Activated CD4-positive, alpha-beta T cell treated with anti-CD3 and anti-CD28 coated beads for 4 hours (primary cell): ENCODE measurements around the gene IGFL1.
A peak's percentile ranks its signal among the peaks of the same experiment; 100 is the strongest.
"Not testable (repeated sequence)": the region's sequence is repeated elsewhere in the genome, so short reads cannot be mapped to it uniquely, and the experiment has no call there.

ENCODE experiments used
- DNase-seq, 2 donors: peaks; one replicate each; pipeline ENCODE4 v3.0.0-alpha.2; 2020

IGFL1 gene

DNA sequence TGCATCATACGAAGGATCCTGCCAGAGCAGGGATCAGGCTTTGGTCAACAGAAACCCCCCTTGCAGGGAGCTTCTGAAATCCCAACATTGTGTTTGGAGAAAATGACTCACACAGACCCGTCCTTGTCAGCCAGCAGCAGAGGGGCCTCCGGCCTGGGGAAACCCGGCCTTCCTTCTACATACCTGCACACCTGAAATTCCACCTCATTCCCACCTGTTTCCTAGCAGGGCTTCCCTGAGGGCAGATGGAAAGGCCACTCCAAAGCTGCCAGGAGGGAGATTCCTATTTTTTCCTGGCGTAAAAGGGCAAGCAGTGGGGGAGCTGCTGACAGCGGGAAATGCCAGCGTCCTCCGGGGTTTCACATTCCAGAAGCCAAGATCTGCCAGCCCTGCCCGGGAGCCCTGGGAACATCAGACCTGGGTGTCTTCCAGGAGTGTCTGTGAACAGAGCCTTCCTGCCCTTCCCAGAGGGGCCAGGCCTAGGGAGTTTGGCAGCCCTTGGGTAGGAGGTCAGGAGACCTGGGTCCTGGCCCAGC is 3.0 kb upstream of the IGFL1 start:
- no peak for DNase-seq

DNA sequence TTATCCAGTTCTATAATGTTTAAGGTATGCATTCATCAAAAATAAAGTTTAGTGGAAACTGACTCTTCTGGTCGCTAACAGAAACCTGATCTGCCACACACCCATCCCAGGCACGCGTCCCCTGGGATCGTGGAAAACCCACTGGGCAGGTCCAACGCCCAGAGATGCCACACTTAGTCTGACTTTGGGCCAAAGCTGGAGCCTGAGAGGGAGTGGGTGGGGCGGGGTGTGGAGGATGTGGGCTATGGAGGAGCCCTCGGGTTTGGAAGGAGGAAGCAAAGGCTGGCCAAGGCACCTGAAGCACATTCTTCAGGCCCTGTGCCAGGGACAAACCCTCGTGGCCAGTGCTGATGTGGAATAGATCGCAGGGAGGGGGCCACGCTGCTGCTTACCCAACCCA is 2.5 kb downstream of the IGFL1 start:
- no peak for DNase-seq

- no peak for DNase-seq
These were observed 2.9 kb downstream of the IGFL1 start for GRCh38 chr19:46232468-46232867.

GRCh38 chr19:46232938-46233621 is 3.5 kb downstream of the IGFL1 start:
- DNase-seq, result no peak

- DNase-seq, result not testable (repeated sequence)
These were observed 4.3 kb downstream of the IGFL1 start for GRCh38 chr19:46233871-46234270.

- not testable (repeated sequence) for DNase-seq
These were observed 8.6 kb downstream of the IGFL1 start for GRCh38 chr19:46238141-46238540.

- DNase-seq, result no peak
These were observed 9.9 kb downstream of the IGFL1 start for GRCh38 chr19:46239193-46240024.

DNA sequence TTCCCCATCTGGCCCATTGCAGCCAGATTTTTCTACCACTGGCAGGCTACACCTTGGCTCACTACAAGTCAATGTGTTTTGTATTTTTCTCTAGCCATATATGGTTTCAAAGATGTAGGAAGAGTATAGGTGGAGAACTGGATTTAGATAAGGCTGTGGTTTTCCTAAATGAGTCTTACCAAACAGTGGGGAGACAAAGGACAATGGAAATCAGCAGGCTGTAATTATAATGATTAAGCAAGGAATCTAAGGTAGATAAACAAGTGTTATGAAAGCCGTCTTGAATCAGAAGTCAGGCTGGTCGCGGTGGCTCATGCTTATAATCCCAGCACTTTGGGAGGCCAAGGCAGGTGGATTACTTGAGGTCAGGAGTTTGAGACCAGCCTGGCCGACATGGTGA is 11.2 kb downstream of the IGFL1 start:
- no peak for DNase-seq

DNA sequence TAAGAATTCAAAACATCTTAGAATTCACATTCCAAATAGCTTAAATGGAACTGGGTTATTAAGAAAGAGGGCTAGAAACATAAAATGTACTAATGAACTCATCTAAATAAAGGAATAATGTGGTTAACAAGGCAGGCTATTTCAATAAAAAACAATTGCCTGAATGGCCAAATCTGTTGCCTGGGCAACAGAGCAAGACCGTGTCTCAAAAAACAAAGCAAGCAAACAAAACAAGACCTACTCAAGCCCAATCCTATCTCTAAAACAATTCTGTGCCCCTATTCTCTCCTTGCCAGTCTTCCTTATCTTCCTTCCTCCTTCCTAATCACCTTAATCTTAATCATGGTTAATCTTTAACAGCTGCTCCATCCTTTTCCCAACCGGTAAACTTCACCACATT is 12.1 kb downstream of the IGFL1 start:
- DNase-seq, result no peak

GRCh38 chr19:46243081-46243654 is 13.6 kb downstream of the IGFL1 start:
- not testable (repeated sequence) for DNase-seq

- DNase-seq, result no peak
These were observed 20.7 kb downstream of the IGFL1 start for GRCh38 chr19:46250076-46250735.

DNA sequence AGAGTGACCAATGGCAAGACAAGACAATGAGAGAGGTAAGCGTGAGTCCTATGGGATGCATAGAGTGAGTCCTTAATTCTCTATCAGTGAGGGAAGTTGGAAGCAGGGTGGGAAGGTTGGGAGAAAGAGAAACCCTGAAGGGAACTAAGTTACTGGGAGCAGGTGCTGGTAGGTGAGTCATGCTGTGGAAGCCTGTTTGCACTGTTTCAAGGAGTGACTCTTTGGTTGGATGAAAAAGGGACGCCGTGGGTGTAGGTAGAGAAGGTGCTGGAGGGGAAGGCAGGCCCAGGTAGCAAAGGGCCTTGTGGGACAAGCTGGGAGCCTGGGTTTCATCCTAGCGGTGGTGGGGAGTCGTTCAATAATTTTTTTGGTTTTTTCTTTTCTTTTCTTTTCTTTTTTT is 21.9 kb downstream of the IGFL1 start:
- no peak for DNase-seq

GRCh38 chr19:46254776-46255175 is 25.2 kb downstream of the IGFL1 start:
- DNase-seq, result no peak

DNA sequence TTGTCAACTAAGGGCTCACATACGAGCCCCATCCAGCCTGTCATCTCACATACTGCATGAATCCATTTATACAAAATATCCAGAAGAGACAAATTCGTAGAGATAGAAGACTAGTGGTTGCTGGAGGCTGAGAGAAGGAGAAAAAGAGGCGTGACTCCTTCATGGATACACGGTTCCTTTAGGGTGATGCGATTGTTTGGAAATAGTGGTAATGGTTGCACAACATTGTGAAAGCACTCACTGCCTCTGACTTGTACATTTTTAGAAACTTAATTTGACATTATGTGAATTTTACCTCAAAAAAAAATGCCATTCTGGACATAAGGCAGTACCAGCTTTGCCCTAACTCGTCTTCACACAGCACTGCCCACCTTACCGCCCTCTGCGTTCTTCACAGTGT is 27.3 kb downstream of the IGFL1 start:
- no peak for DNase-seq

- DNase-seq, result not testable (repeated sequence)
These were observed 32.0 kb downstream of the IGFL1 start for GRCh38 chr19:46261501-46261900.

GRCh38 chr19:46262684-46263296 is 33.2 kb downstream of the IGFL1 start:
- peak; percentile 20 to 30 for DNase-seq

DNA sequence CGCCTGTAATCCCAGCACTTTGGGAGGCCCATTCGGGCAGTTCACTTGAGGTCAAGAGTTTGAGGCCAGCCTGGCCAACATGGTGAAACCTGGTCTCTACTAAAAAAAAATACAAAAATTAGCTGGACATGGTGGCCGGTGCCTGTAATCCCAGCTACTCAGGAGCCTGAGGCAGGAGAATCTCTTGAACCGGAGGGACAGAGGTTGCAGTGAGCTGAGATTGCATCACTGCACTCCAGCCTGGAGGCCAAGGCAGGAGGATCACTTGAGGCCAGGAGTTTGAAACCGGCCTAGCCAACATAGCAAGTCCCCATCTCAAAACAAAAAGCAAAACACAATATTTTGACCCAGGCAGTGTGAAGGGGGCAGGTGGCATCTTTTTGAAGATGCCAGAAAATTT is 35.3 kb downstream of the IGFL1 start:
- not testable (repeated sequence) for DNase-seq

DNA sequence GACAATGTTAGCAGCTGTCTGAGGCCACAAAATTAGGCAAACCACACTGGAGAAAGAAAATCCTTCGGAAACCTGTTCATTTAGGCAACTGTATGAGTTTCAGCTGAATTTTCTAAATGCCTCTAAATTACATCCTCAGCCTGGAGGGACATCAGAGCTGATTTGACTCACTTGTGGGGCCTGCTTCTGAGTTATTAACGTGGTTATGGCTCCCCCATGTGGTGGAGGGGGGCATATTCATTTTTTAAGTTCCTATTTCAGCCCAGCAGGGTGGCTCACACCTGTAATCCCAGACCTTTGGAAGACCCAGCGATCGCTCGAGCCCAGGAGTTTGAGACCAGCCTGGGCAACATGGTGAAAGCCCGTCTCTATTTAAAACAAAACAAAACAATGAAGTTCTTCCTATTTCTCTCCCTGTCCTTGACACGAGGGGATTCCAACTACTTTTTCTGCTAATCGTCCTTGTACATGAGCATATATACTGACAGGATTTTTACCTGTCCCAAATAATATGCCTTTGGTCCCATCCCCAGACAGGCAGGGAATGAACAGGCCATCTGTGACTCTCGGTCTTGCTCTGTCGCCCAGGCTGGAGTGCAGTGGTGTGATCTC is 35.8 kb downstream of the IGFL1 start:
- DNase-seq, result peak; percentile 64 to 74

DNA sequence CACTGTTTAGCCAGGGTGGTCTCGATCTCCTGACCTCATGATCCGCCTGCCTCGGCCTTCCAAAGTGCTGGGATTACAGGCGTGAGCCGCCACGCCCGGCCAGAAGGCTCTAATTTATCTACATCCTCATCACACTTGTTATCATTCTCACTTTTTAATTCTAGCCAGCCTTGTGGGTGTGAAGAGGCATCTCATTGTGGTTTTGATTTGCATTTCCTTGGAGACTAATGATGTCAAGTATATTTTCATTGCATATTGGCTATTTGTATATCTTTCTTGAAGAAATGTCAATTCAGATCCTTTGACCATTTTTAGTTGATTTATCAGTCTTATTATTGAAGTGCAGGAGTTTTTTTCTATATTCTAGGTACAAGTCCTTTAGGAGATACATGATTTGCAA is 39.6 kb downstream of the IGFL1 start:
- DNase-seq, result no peak

GRCh38 chr19:46270521-46271256 is 41.1 kb downstream of the IGFL1 start:
- no peak for DNase-seq

GRCh38 chr19:46271481-46272197 is 42.1 kb downstream of the IGFL1 start:
- no peak for DNase-seq
